HG03571 (cell line): ENCODE data around the gene SLC16A5.
"Not testable (repeated sequence)": the region's sequence is repeated elsewhere in the genome, so short reads cannot be mapped to it uniquely, and the experiment has no call there.

Experiments
- ATAC-seq: cut with Tn5 transposase; IDR thresholded peaks from one replicate; pipeline ENCODE4 v1.9.1; 2021; ENCODE audit not compliant: unreplicated experiment

SLC16A5 gene

DNA sequence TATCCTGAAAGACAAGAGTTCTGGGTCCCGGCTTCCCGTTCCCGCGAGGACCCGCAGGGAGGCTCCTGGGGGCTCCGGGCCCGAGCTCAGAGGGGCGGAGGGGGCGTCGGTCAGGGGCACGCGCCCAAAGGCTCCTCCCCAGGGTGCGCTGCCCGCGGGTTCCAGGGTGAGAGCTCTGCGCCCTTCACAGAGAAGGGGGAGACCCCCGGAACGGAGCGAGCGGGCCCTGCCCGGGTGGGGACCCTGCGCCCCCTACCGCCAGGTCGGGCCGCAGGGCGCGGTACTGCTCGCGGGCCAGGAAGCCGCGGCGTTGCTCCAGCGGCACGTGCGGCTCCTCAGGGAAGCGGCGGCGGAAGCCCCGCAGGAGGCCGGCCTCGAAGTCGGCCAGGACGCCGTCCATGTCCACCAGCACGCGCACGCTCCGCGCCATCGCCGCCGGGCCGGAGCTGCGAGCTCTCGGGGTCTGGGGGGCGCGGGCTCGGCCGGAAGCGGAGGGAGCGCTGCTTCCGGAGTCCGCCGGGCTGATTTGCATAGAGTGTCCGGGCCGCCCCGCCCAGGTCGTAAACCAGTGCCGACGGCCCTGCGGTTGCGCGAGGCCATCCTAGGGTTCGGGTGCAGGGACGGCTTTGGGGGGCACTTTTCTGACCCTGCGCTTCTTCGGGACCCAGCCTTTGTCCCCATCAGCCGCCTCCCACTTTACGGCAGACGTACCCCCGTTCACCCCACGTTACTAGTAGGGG is 43.7 kb downstream of the SLC16A5 start, which contains the start of gene NT5C:
TSS of gene NT5C (minus strand) at position 465 of the 740 bp plus-strand sequence. CDS start at position 430, 35 bp downstream.
- peak; percentile 75 for ATAC-seq

DNA sequence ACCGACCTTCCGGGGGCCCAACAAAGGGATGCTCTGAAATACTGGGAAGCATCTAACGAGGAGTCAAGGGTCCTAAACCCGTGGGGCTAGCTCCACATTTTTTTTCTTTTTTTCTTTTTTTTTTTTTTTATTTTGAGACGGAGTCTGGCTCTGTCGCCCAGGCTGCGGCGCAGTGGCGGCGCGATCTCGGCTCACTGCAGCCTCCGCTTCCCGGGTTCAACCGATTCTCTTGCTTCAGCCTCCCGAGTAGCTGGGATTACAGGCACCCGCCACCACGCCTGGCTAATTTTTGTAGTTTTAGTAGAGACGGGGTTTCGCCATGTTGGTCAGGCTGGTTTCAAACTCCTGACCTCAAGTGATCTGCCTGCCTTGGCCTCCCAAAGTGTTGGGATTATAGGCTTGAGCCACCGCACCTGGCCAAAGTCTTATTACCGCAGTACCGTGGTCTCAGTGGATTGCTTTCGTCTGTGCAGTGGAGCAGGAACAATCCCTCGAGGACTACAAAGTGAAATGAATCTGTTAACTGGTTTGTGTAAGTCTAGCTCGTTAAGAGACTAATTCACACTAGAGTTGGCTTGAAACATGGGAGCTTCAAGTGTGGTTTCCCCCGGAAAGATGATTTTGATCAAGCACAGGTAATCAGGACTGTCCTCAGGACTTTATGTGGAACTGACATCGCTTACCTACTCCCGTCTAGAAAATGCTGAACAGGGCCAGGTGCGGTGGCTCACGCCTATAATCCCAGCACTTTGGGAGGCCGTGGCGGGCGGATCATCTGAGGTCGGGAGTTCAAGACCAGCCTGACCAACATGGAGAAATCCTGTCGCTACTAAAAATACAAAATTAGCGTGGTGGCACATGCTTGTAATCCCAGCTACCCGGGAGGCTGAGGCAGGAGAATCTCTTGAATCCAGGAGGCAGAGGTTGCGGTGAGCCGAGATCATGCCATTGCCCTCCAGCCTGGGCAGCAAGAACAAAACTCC is 44.6 kb downstream of the SLC16A5 start:
- not testable (repeated sequence) for ATAC-seq

DNA sequence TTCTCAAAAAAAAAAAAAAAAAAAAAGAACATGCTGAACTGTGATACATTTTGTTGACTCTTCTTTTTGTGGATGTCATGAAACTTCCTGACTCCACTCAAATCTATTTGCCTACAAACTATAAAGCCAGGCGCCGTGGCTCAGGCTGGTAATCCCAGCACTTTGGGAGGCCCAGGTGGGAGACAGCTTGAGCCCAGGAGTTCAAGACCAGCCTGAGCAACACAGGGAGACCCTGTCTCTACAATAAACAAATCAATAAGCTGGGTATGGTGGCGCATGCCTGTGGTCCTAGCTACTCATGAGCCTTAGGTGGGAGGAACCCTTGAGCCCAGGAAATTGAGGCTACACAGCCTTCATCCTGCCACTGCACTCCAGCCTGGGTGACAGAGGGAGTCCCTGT is 45.2 kb downstream of the SLC16A5 start:
- ATAC-seq, result no peak

DNA sequence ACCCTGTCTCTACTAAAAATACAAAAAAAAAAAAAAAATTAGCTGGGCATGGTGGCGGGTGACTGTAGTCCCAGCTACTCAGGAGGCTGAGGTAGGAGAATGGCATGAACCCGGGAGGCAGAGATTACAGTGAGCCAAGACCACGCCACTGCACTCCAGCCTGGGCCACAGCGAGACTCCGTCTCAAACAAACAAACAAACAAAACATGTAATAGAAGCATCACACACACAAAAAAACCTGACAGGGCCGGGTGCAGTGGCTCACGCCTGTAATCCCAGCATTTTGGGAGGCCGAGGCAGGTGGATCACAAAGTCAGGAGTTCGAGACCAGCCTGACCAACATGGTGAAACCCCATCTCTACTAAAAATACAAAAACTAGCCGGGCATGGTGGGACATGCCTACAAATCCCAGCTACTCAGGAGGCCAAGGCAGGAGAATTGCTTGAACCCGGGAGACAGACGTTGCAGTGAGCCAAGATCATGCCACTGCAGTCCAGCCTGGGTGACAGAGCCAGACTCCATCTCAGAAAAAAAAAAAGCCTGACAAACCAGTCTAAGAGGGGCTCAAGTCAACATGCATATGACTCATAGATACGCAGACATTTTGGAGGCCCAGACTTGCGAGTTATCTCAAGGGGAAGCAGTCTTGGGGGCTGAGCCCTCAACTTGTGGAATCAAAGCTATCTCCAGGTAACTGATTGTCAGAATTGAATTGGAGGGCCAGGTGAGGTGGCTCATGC is 46.0 kb downstream of the SLC16A5 start:
- ATAC-seq, result not testable (repeated sequence)

DNA sequence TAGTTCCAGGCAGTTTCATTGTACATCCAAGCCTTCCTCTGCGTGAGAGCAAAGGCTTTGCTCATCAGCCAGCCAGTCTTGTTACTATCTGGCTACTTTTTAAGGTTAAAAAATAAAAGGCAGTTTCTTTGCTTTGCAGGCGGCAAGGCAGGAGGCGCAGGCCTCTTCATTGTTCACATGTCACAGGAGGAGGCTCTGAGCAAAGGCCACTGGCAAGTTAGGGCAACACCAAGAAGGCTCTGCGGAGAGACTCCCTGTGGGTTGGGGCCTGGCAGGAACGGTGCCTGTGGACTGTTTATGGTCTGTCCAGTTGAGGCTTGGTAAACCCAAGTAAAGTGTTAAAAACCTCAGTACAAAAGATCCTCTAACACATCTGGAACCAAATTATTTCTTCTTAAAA is 47.7 kb downstream of the SLC16A5 start:
- ATAC-seq, result no peak

DNA sequence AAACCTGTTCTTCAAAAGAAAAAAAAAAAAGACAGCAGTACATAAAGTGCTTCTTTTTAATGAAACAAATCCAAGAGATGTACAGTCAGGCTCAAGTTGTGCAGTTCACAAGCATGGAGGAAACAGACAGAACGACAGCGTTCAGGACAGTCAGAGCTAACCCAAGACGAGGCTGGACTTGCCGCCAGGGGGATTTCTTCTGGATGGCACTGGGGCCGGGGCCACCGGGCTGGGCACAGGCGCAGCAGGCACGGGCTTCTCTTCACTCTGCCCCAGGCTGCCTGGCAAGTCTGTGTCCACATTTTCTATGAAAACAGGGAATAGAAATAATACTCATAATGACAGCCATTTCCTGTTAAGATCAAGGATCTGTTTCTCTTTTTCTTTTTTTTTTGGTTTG is 48.2 kb downstream of the SLC16A5 start:
- ATAC-seq, result no peak

DNA sequence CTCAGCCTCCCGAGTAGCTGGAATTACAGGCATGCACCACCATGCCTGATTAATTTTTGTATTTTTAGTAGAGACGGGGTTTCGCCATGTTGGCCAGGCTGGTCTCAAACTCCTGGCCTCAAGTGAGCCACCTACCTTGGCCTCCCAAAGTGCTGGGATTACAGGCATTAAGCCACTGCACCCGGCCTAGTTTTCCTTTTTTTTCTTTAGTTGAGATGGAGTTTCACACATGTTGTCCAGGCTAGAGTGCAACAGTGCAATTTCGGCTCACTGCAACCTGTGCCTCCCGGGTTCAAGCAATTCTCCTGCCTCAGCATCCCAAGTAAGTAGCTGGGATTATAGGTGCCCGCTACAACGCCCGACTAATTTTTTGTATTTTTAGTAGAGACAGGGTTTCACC is 50.0 kb downstream of the SLC16A5 start:
- ATAC-seq, result not testable (repeated sequence)

DNA sequence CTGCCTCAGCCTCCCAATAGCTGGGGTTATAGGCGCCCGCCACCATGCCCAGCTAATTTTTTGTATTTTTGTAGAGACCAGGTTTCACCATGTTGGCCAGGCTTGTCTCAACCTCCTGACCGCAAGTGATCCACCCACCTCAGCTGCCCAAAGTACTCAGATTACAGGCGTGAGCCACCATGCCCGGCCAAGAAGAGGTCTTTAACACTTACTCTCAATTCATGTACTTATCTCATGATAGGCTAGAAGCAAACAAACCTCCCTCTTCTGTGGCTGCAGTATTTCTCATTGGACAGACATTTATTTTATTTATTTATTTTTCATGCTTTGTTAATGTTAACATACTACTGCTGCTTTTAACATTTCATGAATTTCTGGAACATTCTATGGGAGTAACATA is 50.8 kb downstream of the SLC16A5 start:
- ATAC-seq, result no peak

DNA sequence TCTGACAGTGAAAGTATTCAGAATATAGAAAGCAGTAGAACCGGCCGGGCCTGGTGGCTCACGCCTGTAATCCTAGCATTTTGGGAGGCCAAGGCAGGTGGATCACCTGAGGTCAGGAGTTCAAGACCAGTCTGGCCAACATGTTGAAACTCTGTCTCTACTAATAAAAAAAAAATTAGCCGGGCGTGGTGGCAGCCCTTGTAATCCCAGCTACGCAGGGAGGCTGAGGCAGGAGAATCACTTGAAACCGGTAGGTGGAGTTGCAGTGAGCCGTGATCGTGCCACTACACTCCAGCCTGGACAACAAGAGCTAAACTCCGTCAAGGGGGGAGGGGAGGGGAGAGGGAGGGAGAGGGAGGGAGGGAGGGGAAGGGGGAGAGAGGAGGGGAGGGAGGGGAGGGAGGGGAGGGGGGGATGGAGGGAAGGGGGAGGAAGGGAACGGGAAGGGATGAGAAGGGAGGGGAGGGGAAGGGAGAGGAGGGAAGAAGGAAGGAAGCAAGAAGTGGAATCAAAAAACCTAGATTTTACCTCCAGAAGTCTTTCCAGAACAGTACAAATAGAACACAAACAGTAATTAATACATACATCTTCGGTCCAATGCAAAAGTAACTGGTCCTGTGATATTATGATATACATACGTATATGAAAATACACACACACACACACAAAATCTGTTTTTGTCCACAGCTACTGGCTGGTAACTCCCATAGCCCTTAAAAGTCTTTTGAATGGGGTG is 54.6 kb downstream of the SLC16A5 start:
- ATAC-seq, result no peak

DNA sequence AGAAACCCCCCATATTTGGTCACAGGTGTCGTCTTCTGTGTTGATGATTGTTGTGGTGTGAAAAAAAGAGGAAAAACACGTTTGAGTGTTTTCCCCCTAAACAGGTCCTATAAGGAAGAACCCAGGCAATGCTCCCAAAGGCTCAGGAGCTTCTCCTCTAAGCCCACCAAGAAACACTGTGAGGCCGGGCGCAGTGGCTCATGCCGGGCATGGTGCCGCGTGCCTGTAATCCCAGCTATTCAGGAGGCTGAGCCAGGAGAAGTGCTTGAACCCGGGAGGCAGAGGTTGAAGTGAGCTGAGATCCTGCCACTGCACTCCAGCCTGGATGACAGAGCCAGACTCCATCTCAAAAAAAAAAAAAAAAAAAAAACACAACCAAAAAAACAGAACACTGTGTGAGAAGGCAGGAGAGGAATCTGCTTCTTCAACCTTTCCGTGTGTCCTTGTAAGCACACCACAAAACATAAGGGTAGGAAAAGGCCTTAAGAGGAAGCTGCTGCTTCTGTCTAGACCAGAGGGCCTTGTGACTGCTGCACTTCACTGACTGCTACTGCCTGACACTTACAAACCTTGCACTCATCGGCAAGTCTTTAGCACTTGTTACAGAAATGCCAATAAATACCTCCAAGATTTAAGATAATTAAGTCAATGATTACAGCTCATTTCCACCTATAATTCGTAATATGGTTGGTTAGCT is 57.2 kb downstream of the SLC16A5 start:
- no peak for ATAC-seq

DNA sequence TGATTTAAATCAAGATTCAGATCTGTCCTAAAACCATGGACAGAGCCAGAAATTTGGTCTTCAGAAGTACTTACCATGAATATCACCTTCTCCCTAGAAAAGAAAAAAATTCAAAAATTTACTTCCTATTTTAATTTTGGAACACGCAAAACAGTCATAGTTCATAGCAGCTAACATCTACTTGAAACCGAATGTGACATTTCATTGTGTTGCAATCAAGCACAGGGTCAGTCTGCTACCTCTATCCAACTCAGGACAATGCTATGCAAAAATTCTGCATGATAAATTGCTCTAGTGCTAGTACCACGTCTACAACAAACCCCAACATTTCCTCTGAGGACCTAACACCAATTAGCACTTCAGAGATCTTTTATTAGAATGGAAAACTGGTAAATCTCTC is 58.8 kb downstream of the SLC16A5 start:
- no peak for ATAC-seq

DNA sequence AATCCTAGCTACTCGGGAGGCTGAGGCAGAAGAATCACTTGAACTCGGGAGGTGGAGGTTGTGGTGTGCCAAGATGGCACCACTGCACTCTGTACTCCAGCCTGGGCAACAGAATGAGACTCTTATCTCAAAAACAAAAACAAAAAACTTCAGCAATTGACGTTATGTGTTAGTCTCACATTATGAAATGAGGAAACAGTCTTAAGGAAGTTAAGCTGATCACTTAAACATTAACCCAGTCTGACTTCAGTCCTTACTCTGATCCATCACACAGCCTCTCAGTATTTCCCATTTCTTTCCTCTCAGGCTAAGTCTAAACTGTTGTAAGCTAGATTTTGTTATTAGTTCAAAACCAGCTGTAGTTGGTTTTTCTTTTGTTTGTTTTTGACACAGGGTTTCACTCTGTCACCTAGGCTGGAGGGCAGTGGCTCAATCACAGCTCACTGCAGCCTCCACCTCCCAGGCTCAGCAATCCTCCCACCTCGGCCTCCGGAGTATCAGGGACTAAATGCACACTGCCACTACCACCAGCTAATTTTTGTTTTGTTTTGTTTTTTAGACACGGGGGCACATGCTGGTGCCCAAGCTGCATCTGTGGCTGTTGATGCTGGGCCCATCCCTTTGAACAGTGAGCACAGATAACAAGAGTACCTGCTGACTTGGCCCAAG is 60.3 kb downstream of the SLC16A5 start:
- ATAC-seq, result no peak

DNA sequence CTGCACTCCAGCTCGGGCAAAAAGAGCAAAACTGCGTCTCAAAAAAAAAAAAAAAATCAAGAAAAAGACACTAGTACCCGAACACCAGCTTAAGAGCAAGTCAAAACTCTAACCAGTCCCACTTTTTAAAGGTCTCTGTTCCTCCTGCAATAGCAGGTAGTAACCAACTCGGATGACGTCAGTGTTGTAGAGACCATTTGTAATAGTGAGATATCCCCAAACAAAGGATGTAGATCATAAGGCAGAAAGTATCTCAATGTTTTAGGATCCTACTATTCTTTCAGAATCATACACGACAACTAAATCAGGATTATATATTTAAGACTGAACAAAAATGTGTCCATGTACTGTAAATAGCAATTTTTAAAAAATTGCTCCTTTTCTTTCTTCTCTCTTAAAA is 64.2 kb downstream of the SLC16A5 start:
- no peak for ATAC-seq

DNA sequence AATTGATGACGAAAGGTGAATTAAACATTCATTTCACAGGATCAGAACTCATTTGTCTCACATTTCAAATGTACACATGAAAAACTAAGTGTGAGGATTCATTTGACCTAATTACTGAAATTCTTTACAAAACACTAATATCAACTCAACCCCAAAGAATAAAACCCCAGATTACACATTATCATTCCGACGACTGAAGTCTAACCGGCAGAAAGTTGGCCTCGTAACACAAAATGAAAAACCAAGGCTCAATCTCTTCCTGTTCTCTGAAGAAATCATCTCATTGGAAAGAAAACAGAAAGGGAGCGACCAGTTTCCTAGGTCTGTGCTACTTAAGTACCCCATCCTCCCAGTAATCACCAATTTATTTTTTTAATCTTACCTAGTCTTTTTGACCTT is 64.8 kb downstream of the SLC16A5 start:
- no peak for ATAC-seq

DNA sequence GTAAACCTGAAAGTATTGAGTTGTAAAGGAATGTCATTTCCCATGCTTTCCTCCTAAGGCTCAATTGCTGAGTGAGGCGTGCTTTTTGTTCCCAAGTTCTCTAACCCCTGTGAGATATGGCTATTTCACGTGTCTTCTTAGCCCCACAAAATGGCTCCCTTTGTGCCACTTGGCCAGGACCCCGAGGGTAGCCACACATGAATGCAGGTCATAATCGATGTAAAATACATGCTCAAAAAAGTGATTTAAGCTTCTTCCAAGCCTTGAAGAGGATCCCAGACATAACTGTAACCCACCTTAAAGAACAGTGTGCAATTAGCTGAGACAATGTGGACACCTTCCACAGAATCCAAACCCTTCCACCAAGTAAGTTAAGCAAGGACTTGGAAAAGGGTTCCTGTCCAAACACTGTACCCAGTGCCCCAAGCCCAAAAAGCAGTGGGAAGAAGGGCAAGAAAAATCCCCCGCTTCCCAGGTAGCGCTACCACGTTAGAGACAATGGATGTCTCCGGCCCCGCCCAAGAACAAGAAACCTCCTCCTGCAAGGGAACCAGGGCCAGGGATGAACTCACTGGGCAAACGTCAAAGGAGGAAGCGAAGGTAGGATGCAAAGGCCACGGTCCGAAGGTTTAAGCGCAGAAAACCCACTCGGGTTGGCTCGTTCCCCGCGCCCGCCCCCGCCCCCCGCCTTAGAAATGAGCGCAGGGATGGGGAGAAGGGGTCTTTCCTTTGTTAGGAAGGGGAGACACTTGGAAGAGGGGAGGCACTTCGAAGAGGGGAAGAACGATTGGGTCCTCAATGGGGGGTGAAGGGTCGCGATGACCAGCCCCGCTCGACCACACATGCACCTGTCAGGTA is 65.4 kb downstream of the SLC16A5 start:
- ATAC-seq, result no peak

DNA sequence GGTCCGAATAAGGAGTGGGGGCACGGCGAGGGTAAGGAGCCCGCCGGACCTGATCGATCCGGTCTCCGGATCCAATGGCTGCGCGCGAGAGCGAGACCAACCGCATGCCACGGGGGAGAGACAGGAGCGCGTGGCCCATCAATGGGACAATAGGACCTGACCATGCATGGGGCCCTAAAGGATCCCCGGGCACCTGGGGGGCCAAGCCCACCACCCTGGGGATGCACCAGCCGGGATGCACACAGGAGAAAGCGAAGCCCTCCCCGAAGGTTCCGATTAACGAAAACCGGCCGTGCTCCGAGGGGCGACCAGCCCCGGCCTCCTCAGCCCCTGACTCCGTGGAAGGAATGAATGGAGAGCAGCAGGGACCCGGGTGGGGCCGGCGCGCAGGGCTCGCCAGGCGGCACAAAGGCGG is 66.0 kb downstream of the SLC16A5 start:
- ATAC-seq, result peak; percentile 3

DNA sequence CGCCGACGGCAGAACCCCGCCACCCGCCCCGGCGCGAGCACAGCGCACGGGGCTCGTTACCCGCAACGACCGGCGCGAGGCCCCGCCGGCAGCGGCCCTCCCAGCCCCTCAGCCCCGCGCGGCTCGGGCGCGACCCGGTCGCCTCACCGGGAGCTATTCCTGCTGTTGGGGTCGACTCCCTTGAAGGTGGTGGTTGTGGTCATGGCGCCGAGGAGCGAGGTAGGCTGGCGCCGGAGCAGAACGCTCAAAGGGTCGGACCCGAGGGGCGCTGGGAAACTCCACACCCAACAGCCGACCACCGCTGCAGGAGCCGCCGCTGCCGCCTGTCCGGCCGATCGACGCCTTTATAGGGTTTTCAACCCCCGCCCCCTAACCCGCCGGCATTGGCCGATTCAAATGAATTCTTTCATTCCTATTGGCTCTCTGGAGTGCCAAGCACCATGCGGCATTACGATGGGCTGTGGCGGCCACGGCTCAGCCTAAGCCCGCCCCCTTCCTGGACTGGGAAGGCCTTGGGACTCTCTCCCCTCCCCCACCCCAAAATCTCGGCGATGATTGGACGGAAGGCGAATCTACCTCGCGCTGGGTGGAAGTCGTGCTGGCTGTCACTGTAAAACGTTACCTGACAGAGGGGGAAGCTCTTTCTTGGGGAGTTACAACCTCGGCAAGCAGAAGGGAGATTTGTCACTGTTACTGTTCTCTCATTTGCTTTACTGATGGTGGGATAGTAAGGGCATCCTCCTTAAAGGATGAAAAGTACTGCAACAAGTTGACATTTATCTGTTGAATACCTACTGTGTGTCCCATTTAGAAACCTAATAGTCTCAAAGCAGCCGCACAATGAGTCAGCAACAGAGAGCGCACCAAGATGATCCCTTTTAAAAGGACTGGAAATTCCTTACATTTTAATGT is 66.7 kb downstream of the SLC16A5 start, which contains the start of gene JPT1:
TSS of gene JPT1 (minus strand) at position 318 of the 912 bp plus-strand sequence. CDS start at position 203, 115 bp downstream.
- ATAC-seq, result peak; percentile 96
